ENCODE data around the gene GABPB2.

- no peak for TF ChIP-seq POLR2AphosphoS5 (IDR thresholded peaks at IDR 0.05)
- TF ChIP-seq POLR2A (IDR thresholded peaks at IDR 0.05) = no peak
- TF ChIP-seq, protein P1, sequence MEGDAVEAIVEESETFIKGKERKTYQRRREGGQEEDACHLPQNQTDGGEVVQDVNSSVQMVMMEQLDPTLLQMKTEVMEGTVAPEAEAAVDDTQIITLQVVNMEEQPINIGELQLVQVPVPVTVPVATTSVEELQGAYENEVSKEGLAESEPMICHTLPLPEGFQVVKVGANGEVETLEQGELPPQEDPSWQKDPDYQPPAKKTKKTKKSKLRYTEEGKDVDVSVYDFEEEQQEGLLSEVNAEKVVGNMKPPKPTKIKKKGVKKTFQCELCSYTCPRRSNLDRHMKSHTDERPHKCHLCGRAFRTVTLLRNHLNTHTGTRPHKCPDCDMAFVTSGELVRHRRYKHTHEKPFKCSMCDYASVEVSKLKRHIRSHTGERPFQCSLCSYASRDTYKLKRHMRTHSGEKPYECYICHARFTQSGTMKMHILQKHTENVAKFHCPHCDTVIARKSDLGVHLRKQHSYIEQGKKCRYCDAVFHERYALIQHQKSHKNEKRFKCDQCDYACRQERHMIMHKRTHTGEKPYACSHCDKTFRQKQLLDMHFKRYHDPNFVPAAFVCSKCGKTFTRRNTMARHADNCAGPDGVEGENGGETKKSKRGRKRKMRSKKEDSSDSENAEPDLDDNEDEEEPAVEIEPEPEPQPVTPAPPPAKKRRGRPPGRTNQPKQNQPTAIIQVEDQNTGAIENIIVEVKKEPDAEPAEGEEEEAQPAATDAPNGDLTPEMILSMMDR (IDR thresholded peaks at IDR 0.05) = no peak
- TF ChIP-seq EP300 (IDR thresholded peaks at IDR 0.05) = no peak
These were observed 15.0 kb upstream of the GABPB2 start for GRCh38 chr1:151055581-151055980.
